DMS153 treated with DMSO at 0.1 percent for 48 hours (cell line): ENCODE measurements around the gene EPB41L3.

Source experiments
- DNase-seq: peaks from one replicate; lab custom pipeline; 2025; ENCODE audit not compliant: unreplicated experiment; lab: John Stamatoyannopoulos, UW

EPB41L3 gene

DNA sequence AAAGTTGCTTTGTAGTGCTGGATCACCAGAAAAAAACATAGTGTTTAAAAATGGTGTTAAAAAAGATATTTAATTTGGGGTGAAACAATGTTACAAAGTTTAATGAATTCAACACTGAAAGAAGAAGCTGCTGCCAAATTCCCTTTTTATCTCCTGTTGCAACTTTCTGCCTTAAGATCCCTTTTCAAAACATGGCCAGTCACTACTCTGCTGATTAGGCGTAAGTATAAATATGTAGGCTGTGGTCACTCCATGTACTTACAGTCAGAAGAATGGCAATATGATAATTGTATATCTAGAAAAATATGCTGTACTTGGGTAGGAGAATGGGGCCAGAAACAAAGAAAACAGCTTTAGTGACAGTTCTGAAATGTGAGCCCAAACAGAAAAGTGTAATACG is 124.8 kb downstream of the EPB41L3 start:
- DNase-seq: no peak

DNA sequence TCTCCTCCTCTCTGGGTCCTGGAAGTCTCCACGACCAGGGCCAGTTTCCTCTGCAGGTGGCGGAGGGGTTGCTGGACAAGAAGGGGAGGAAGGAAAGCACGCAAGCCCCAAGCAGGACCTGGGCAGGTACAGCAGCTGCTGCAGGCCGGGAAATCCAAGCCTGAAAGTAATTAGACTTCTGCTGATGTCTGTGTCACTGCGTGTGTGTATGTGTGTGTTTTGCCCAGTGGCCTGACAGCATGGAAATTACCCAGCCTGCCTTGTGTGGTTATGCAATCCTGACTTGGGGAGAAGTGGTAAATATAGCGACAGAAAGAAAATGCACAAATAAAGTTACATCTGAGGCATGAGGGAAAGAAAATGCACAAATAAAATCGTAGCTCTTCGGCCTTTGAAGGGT is 126.5 kb downstream of the EPB41L3 start:
- DNase-seq: no peak

DNA sequence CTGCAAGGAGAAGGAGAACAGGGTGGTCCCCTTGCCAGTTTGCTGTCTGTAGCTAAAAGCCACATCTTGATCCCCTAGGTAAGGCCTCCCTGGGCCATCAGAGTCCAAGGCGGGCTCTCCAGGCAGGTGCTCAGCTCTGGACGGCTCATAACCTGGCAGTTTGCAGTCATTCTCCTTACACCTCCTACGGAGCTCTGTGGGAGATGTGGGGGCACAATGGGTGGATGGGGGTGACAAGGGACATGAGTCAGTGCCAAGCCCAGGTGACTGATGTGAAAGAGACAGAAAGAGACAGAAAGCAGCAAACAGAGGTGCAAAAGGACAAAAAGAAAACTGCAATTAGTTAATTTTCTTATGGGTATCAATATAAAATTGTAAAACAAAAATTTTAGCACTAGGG is 127.7 kb downstream of the EPB41L3 start:
- no peak for DNase-seq

DNA sequence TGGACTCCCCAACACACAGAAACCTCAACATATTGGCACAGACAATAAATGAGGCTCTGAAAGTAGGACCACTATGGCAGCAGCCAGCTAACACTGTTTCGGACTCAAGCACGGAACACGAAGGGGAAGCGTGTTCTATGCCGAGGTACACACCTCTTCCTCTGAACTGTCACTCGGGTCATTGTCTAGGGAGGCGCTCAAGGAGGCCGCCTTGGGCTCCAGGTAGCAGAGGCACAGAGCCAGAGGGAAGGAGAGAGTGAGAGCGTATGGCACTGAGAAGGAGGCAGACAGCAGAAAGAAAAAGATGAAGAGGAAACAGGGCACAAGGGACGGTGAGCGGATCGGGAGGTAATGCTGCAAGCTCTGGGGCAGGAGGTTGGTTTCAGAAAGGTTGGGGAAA is 128.1 kb downstream of the EPB41L3 start:
- DNase-seq: no peak

DNA sequence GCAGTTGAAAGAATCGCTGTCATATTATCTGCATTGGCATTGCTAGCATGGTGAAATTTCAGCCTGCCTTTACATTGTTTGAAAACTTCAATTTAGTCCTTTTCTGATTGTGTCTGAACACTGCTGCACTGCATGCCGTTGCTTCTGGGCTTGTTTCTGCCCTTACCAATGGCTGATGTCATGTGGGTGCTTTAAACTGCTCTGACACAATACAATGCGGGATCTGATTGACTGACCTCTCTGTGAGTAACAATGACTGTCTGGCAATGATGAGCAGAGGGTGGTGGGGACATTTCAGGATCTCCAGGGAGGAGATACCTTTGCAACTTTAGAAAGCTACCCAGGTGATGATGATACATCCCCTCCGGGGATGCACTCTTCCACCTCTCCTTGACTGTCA is 128.8 kb downstream of the EPB41L3 start:
- no peak for DNase-seq

DNA sequence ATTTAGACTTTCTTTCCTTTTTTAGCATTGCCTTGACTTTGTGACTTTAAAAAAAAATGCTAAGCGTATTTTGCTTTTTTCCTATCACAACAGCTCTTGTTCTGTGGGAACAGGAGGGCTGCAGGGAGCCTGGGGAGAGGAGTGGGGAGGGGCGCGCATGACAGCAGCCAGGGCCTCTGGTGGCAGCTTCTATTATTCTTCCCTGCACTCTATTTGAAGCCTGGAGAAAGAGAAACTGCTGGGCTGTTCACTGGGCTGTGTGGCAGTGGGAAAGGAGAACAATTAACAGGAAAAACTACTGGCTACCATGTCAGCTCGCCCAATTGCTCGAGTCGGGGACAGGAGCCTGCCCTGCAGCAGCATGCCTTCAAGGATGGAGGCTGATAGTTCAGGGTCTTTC is 129.3 kb downstream of the EPB41L3 start:
- no peak for DNase-seq

DNA sequence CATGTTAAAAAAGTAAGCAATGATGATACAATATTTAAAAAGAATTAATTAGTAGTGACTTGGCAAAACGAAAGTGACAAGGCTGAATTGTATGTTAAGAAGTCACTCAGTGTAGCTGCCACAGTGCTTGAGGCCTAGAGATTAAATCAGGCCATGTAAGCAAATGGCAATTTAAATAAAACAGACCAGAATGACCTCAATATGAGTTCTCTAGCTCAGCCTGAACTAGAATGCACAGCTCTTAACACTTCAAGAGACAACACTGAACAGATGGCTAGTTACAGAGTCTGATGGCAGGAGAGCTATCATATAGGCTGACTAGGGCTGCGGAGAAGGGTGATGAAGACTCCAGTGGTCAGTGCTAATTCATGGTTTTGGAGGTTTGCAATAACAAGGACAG is 130.3 kb downstream of the EPB41L3 start:
- DNase-seq: no peak

DNA sequence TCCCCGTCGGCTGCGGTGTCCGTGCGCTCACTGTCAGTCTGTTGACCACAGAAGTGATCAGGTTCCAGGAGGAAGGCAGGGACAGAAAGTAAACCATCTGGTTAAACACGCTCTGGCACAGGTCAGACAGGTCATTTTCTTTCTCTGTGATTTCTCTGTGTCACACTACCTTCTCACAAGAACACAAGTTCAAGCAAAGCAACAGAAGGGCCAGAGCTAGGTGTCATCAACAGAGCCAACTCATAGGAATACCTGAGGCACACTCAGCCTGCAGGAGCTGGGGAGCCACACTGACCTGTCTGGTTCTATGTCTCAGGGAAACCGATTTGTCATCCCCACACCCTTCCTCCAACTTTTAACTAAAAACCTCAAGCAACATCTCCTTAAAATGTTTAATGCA is 133.2 kb downstream of the EPB41L3 start:
- no peak for DNase-seq

DNA sequence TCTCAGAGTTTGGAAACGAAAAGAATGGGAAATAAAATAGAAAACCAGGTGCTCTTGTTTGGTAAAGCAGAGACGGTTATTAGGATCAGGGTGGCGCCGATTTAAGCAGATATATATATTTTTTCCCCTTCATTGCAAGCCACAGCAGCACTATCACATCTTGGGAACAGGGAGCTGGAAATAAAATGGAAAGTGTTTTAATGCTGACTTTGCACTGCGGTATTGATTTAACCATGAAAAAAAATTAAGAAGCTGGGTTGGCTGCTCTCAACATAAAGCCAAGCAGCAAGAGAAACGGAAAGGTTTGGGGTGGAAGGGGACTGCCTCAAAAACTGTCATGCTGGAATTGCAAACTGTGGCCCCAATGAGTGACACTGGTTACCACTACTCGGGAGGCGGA is 145.5 kb downstream of the EPB41L3 start:
- DNase-seq: no peak

DNA sequence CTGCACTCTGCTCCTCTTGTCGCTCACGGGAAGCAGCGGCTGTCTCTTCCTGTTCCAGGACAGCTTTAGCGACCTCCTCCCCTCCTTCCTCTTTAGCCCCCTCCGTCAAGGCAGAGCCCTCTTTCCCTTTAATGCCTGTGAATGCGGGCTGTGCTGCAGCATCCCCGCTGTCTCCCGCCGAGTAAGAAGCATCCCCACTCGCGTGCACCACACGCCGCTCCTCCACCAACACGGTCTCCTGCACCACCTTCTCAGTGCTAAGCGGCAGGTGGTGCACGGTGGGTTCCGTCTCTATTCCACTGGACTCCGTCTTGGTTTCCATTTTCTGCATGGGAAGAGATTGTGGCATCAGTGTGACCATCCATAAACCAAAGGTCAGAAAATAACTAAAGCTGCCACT is 146.7 kb downstream of the EPB41L3 start:
- DNase-seq: no peak

DNA sequence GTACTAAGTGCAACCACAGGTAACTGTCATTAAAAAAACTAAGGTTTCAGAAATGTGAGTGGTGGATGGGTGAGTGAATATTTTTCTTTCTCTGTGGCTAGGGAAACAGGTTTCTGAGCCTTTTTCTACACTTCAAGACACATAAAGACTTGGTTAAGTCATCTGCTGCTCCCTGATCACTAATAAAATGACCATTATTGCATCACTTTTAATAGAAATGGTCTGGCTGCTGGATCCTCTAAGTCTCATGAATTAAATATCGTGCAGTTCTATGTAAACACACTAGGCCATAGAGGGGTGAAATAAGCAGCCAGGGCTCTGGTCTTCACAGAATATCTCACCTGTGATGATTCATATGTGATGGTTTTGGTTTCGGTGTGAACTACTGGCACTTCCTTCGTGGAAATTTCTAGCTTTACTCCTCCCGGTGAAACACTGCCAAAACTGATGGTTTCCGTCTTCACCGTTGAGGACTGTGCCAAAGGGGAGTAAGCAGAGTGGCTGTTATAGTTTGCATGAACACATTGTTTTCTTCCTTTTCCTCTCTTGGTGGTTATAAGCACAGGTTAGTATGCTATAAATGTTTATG is 147.8 kb downstream of the EPB41L3 start:
- no peak for DNase-seq

DNA sequence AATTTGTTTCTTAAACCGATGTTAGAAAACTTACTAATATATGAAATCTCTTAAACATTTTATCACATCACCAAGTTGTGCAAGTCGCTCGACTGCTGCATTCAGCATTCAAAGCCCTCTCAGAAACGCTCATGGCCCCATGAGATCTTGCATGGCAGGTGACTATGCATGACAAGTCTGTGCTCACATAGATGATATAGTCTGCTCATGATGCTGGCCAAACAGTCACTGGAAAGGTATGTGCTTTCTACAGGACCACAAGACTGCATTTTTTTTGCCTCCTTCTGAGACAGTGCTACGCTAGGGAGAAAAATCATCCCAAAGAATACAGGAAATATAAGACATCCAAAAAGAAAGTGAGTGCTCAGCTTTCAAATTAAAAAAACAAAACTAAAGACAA is 150.0 kb downstream of the EPB41L3 start:
- no peak for DNase-seq

DNA sequence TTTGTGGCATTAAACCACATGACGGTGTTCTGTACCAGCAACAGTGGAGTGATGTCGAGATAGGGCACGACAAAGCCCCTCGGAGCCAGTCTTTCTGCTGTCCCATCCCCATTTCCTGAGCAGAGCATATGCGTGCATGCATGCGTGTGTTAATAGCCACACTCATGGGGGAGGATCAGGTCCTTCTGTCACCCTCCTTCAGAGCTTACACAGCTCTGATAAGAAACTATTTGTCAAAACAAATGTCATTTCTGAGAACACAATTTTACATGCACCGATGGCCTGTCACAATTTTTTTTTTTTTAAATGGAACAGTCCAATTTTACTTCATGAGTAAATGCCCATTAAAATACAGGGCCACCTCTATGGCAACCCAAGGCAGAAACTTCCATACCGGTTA is 152.4 kb downstream of the EPB41L3 start:
- DNase-seq: no peak

DNA sequence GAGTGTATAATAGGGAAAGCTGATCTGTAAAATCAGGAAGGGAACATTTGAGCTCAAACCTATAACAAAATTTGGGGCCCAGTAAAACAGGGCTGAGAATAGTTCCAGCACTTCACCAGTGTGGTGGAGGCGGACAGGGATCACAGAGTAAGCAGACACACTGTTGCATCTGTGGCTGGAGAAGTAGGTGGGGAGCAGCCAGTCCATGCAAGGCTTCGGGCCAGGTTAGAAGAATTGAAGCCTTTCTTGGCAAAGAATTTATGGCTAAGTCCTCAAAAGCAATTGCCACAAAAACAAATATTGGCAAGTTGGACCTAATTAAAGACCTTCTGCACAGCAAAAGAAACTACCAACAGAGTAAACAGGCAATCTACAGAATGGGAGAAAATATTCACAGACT is 154.4 kb downstream of the EPB41L3 start:
- DNase-seq: no peak

DNA sequence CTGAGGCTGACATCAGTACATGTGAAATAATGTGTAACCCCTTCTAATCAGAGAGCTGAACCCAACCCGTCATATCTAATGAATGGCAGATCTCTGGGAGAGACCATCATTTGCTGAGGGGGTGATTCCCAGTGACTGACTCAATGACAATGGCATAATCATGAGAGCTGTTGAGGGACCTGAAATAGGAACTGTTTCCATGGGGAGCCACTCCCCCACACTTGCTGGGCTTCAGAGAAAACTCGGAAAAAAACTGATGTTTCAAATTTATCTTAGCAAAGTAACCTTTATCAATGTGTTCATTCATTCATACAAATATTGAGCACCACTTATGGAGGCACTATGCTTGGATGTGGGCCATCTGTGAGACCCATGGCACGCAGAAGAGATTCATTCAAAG is 154.9 kb downstream of the EPB41L3 start:
- DNase-seq: no peak

DNA sequence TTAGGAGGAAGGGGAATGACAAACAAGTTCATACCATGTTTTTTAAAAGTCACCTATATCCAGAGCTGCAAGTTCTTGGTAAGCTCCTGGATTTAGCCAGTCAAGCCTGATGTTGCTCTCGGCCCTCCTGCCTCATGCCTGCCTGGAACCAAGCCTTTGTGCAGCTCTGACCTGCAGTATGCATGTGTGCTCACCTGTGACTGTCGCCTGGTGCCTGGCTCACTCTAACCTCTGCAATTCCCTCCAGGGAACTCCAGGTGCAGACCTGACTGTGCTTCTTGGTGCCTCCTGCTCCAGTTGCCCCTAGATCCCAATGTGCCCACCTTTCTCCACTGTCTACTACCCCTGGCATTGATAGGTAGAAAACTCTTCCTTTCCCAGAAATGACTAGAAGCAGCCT is 163.2 kb downstream of the EPB41L3 start:
- no peak for DNase-seq

DNA sequence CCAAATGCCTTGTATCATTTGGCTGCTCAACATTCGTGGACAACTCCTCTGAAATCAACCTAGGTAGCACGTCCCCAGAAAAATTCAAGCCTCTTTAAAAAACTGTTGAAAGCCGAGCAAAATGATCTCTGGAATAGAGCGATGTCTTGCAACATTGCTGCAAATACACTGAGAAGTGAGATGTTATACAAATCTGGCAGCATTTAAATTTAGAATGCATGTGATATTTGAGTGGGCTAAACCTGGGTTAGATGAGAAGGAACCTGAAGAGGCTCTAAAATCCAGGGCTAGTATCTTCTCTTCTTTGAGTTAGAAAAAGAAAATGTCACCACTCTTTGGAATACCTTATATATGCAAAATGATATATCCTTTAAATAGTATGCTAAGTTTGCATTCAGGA is 166.8 kb downstream of the EPB41L3 start:
- no peak for DNase-seq

DNA sequence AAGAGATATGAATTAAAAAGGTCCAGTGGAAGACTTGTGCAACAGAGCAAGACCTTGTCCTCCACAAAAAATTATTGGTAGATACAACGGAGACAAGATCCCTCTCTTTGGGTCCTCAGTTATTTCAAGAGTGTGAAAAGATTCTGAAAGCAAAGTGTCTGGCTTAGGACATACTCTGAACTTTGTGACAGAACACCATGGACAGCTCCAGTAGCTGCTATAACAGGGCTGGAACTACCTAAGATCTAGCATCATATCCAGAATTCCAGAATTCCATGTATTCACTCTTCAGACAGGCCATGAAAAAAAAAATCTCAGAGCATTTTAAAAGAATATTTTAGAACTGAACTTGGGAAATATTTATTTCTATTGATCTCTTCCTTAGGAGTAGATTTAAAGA is 173.5 kb downstream of the EPB41L3 start:
- DNase-seq: no peak

DNA sequence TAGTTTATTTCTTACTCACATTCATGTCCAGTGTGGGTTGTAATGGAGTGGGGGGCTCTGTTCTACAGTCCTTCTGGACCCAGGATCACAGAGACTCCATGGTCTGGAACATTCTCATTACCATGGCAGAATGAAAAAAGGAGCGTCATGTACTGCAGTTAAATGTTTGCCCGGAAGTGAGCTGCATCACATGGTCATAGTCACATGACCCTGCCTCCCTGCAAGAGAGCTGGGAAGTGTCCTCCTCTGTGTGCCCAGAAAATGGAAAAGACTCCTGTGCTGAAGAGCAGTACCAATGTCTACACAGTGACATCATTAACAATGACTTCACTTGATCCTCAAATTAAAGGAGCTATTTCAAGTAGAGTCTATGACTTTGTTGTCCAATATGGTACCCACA is 174.3 kb downstream of the EPB41L3 start:
- DNase-seq: no peak

DNA sequence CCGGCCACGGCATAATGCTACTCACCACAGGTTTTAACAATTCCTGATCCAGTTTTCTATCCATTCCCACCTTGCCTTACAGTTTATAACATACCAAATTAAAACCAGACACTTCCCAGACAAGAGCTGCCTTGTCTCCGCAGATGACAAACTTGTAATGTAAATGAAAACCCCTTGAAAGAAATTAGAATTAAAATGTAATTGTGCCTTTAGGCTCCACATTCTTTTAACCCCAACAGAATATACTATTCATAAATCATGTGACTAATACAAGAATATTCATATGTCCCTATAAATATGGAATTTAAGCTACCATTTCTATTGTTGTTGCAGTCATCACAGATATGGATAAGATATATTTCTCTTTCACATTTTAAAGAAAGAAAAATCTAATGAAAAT is 178.4 kb downstream of the EPB41L3 start:
- DNase-seq: no peak

DNA sequence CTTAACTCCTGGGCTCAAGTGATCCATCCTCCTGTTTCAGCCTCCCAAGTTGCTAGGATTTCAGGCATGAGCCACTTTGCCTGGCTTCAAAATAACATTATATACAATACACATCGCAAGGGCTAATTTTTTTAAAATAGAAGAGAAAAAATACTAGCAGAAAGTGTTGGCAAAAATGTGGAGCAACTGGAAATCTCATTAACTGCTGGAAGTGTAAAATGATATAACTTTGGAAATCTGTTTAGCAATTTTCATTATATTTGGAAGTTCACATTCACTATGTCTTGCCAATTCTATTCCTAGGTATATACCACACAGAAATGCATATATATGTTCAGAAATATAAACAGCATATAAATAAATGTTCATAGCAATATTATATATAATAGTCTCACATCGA is 193.2 kb downstream of the EPB41L3 start:
- no peak for DNase-seq
